ENCODE data around the gene NPHP1.

DNA sequence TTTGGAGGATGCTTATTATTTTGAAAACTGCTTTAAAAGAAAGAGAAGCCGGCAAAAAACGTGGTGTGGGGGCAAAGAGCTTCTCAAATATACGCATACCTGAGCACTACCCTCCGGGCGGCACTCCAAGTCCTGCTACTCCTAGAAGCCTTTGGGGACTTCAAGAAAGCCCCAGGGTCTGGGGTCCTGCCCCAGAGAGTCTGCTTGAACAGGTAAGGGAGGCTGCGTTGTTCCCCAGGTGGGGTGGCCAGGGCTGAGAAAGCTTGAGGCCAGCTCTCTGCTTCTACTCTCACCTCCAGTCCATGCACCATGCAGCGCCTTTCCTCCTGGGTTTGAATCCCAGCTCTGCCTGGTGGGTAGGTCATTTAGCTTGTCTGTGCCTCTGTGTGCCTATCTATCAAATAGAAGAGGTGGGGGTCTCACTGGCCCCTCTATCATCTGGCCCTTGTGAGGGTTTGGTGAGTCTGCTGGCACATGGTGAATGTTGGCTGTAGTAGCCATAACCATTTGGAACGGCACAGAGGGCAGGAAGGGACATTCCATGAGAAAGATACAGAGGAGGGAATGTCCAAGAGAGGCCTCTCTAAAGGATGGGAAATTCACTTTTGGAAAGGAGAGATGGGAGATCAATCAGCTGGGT is 108.7 kb downstream of the NPHP1 start:
- TF ChIP-seq CTCF (IDR thresholded peaks at IDR 0.05; ENCODE audit: borderline replicate concordance, extremely low read depth, low read length, poor library complexity, severe bottlenecking) = no peak
- TF ChIP-seq EZH2 (IDR thresholded peaks at IDR 0.05; ENCODE audit: borderline replicate concordance, low read depth, low read length, severe bottlenecking) = no peak

All from DND-41 (cell line).